Measurements from ENCODE around the gene SETBP1.

The SETBP1 gene

DNA sequence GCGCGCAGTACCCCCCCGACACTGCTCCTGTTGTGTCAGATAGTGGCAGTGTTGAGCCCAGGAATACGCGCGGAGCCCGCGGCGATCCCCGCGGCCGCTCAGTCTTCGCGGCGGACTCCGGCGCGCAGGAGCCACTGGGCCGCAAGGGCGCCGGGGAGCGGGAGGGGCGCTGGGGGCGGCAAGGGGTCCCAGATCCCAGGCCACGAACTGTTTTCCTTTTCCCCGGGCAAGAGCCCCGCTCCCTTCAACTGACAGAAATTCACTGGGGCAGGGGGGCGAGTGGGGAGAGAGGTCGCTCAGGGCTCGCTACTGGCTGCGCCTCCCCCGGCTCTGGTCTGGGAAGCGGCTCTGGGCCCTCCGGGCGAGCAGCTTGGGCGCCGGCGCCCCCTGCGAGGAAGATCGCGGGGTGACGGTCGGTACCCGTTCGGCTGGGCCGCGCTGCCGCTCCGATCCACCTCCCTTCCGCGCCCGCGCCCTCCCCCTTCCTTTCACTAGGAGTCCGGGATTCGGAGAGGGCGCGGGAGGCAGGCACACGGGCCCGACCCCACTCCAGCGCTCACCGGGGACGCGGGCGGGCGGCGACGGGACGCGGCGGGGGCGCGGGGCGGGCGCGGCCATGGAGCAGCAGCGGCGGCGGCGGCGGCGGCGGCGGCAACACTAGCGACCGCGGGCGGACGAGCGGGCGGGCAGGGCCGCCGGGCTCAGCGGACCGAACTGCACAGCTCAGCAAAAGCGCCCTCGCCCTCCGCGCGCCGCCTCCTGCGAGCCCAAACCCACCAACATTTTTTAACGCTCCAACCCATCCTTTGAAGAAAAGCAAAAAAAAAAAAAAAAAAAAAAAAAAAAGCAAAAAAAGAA lies 1.4 kb upstream of the SETBP1 start:
- in situ Hi-C loops (cut with MboI; ENCODE audit: low sequenced_read_pairs) = no loop called here

DNA sequence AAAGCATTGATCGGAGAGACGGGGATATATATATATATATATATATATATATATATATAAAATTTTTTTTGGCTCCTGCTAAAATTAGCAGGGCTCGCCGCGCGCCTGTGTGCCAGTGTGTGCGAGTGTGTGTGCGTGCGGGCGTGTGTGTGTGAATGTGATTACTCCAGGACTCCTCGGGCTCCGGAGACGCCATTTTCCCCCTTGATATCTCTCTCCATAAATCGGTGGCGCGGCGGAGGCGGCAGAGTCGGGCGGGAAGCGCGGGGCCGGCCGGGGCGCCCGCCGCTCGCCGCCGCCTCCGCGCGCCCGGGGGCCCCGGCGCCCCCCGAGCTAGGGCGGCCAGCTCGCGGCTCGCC lies 795 bp upstream of the SETBP1 start:
- in situ Hi-C loops (cut with MboI; ENCODE audit: low sequenced_read_pairs) = no loop called here

DNA sequence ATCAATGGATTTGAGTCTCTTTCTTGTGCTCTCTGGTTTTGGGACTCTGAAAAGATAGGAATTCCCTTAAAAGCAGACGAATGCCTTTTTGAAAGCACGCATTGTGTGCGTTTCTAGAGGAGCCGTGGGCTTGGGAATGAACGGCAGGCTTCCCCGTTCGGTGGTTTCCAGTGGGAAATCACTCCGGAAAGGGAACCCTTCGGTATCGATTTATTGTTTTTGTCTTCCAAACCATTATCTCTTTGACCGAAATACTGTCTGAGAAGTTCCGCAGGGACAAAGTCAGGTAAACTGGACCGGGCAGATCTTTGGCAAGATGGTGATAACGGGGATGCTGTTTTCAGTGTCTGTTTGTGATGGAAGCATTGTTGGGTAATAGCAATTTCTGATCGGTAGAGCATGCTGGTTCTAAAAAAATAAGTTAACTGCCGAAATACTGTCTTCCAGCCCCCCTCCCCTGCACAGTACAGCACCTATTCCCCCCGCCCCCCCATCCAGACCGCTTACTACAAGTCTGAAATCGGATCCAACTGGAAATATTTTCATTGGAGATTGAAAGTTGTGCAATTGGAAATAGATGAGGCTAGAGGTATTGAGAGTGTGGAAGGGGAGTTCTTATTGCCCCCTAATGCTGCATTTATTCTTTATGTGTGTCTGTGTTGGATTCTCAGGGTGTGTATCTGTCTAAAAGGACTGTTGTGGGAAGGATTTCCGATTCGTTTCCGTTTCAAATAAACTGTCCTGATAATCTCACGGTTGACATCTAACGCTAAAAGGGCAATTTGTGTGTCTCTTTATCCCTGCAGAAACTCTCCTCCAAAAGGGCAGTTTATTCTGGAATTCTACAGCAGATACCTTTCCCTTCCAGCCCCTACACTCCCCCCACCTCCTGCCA lies 635 bp downstream of the SETBP1 start:
- in situ Hi-C loops (cut with MboI; ENCODE audit: low sequenced_read_pairs) = no loop called here

- in situ Hi-C loops (cut with MboI; ENCODE audit: low sequenced_read_pairs) = no loop called here
These were observed 1.6 kb downstream of the SETBP1 start for GRCh38 chr18:44682201-44682870.

DNA sequence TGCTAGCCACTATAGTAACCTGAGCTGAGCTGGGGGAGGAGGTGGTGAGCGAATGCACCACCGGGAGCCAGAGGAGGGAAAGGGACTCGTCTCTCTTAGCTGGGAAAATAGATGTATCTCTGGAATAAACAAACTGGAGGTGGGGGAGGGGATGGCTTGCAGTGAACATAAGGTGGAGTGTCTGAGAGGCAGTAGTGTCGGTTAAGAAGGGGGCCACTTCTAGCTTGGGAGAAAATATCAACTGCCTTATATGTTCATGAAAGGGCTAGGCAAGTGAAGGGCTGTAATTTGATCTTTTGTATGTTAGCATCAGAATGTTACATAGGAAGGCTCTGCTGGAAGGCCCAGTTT lies 2.2 kb downstream of the SETBP1 start:
- in situ Hi-C loops (cut with MboI; ENCODE audit: low sequenced_read_pairs) = no loop called here

- in situ Hi-C loops (cut with MboI; ENCODE audit: low sequenced_read_pairs) = no loop called here
These were observed 2.9 kb downstream of the SETBP1 start for GRCh38 chr18:44683556-44683955.

DNA sequence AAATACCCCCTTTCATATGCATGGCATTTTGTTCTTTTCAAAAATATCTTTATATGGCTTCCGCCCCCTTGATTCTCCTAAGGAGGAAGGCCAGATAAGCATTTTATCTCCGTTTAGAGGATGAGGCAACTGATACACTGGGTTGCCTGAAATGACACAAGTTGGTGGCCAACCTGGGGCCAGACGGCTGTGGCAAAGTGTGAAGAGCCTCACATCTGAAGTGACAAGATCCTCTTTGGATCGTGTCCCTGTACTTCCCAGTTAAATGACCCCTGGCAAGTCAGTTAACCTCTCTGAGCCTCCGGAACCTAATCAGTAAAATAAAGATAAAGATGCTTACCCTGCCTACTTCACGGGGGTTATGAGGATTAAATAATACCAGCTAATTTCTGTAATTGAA lies 4.6 kb downstream of the SETBP1 start:
- in situ Hi-C loops (cut with MboI; ENCODE audit: low sequenced_read_pairs) = no loop called here

GRCh38 chr18:44686156-44686555 lies 5.5 kb downstream of the SETBP1 start:
- in situ Hi-C loops (cut with MboI; ENCODE audit: low sequenced_read_pairs) = no loop called here

DNA sequence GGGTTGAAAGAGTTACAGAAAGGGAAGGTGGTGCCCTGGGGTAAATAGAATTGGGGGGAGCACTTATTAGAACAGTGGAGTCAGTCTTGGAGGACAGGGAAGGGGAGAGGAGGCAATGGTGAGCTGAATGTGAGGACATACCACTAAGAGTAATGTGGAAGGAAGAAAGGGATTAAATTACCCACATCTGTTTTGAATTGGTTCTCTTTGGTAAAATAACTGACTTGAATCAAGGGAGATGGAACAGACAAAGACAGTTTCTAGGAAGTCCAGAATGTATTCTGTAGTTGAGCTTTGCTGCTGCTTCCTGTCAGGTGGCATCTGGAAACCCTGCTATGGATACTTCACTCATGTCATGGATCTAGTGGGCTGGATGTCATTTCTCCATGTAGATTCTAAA lies 6.7 kb downstream of the SETBP1 start:
- in situ Hi-C loops (cut with MboI; ENCODE audit: low sequenced_read_pairs) = no loop called here

- in situ Hi-C loops (cut with MboI; ENCODE audit: low sequenced_read_pairs) = no loop called here
These were observed 9.0 kb downstream of the SETBP1 start for GRCh38 chr18:44689736-44690135.

- in situ Hi-C loops (cut with MboI; ENCODE audit: low sequenced_read_pairs) = no loop called here
These were observed 10.6 kb downstream of the SETBP1 start for GRCh38 chr18:44691148-44691925.

- in situ Hi-C loops (cut with MboI; ENCODE audit: low sequenced_read_pairs) = no loop called here
These were observed 12.5 kb downstream of the SETBP1 start for GRCh38 chr18:44693030-44693784.

DNA sequence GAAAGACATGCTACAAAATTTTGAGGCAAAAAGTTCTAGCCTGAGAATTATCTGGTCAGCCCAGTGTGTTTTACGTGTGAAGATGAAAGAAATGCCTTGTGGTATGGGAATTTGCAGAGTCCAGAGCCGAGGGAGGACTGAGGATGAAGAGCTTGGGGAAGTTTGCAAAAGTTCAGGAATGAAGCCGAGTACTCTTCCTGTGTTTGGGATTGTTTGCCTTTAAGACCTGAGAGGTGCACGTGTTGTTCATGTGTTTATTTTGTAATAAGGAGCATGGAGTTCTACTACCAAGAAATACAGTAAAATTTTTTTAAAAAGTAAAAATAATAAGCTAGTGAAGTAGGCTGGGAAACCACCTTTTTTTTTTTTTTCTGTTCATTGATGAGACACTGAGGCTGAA lies 14.8 kb downstream of the SETBP1 start:
- in situ Hi-C loops (cut with MboI; ENCODE audit: low sequenced_read_pairs) = no loop called here

- in situ Hi-C loops (cut with MboI; ENCODE audit: low sequenced_read_pairs) = no loop called here
These were observed 16.2 kb downstream of the SETBP1 start for GRCh38 chr18:44696892-44697291.

DNA sequence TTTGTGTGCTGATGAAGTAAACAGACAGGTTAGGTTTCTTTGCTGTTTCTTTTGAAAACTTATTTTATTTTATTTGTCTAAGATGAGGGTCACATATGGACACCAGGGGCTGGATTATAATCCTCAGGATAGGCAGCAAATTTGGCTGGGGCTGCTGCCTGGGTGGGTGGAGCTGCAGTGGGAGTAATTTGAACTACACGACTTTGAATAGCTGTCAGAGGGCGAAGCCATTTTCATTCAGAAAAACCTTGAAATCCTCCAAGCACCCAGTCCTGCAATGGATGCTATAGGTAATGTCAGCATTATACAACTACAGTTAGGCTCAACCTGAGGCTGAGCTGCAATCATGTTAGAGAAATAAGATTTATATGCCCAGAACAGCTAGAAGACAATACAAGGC lies 16.6 kb downstream of the SETBP1 start:
- in situ Hi-C loops (cut with MboI; ENCODE audit: low sequenced_read_pairs) = no loop called here

DNA sequence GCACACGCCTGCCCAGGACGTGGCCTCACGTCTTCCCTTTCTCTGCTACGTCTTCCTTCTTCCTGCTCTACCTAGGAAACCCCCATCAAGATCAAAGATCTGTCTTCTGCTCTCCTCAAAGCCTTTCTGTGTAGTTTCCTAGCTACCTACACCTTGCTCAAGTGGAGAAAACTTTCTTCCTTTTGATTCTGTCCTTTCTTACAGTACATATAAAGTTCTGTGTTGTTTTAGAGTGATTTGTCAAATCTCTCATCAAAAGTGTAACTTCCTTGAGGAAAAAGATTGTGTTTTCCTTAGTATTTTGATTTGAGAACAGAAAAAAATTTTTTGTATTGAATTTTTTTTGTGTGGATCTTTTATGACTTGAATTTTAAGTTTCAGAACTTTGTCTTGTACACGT lies 17.8 kb downstream of the SETBP1 start:
- in situ Hi-C loops (cut with MboI; ENCODE audit: low sequenced_read_pairs) = no loop called here

DNA sequence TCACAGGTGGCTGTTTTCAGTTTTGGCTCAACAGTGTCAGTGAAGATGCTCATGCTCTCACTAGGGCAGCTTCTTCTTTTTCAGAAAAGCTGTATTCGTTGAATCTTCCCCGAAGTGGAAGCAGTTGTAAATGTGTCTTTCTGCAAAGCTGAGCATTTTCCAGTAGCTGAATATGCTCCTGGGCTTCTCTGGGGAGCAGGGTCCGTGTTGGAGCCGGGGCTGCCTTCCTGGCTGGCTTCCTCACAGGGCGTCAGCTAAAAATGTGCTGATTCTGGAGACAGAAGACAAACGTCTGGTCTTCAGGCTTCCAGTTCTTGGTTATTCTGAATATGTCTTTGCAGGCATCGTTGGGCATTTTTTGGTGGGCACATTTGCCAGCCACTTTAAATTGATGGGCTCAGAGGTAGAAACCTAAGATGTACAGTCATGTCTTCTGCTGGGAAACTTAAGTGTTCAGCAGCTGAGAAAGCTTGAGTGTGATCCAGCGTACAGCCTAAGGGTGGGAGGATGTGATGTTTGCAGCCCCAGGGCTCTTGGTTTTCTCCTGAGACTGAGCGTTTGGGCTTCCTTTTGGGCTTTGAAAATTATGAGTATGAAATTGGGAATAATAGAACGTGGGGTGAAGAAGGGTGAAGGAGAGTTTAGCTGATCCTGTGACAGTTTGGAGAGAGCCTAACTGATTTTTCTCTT lies 19.0 kb downstream of the SETBP1 start:
- in situ Hi-C loops (cut with MboI; ENCODE audit: low sequenced_read_pairs) = no loop called here

- in situ Hi-C loops (cut with MboI; ENCODE audit: low sequenced_read_pairs) = no loop called here
These were observed 20.0 kb downstream of the SETBP1 start for GRCh38 chr18:44700652-44701051.

DNA sequence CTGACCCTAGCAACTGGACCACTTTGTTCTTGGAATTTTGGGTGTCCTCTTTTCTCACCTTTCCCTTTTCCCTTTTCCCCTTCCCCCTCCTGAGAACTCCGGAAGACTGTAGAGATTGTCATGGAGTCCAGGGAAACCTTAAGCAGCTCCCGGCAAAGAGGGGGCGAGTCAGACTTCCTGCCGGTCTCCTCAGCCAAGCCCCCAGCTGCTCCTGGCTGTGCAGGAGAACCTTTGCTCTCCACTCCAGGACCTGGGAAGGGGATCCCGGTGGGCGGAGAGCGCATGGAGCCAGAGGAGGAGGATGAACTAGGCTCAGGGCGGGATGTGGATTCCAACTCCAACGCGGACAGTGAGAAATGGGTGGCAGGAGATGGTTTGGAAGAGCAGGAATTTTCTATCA lies 20.5 kb downstream of the SETBP1 start:
- in situ Hi-C loops (cut with MboI; ENCODE audit: low sequenced_read_pairs) = no loop called here

DNA sequence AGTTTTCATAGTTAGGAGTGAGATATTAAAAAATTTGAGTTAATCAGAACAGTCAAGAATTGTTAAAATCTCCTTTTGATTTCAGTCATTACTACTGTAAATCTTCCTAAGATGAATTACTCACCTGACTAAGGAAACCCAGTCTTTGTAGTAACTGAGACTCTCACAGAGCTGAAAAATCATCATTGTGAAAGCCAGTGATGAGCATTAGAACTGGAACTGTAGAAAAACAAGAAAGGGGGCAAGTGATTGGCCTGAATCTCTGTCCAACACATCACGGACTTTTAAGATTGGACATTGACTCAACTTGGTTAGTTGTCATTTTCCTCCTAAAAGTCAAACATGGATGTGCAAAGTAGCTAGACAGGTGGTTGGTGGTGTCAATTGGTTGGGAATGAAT lies 21.9 kb downstream of the SETBP1 start:
- in situ Hi-C loops (cut with MboI; ENCODE audit: low sequenced_read_pairs) = no loop called here

Data from HL-60/S4 treated with phorbol 12-myristate 13-acetate at 8.2 ng/mL for 4 days and 3 days (cell line).